Cardiac fibroblast (primary cell): ENCODE measurements around the gene XCL1.
A peak's percentile ranks its signal among the peaks of the same experiment; 100 is the strongest.

Experiments used
- DNase-seq, 2 donors: peaks; one replicate each; pipeline versions ENCODE4 v3.0.0 to v3.0.0-alpha.2; 2010; ENCODE audit warnings: low read depth in 2 of 2
- H3K4me3 ChIP-seq, 2 donors: replicated peaks in 1 of 2; 1 replicate in 1 of 2; 2 replicates in 1 of 2; pipeline ENCODE4 v1.5.1; 2011; ENCODE audit warnings: low read depth in 2 of 2, low read length in 2 of 2, mild to moderate bottlenecking in 2 of 2, moderate library complexity in 1 of 2
- CTCF ChIP-seq: IDR thresholded peaks from one replicate; pipeline ENCODE4 v1.5.1; 2011; ENCODE audit warnings: low read depth, mild to moderate bottlenecking, low read length, inconsistent platforms

XCL1 gene

GRCh38 chr1:168626326-168626725 is 49.9 kb downstream of the XCL1 start:
- no peak for DNase-seq
- no peak overlapping the region for H3K4me3 ChIP-seq
- no peak for TF ChIP-seq CTCF

- H3K4me3 ChIP-seq, result no peak overlapping the region
- no peak for DNase-seq
- TF ChIP-seq CTCF, result no peak
Measured at GRCh38 chr1:168627370-168627769, 51.0 kb downstream of the XCL1 start.

GRCh38 chr1:168628807-168629206 is 52.4 kb downstream of the XCL1 start:
- no peak overlapping the region for H3K4me3 ChIP-seq
- TF ChIP-seq CTCF, result no peak
- peak; percentile 35 to 74 for DNase-seq

GRCh38 chr1:168629466-168629865 is 53.1 kb downstream of the XCL1 start:
- no peak for DNase-seq
- TF ChIP-seq CTCF, result no peak
- no peak overlapping the region for H3K4me3 ChIP-seq
